Common myeloid progenitor, CD34-positive (primary cell): Measurements from ENCODE around the gene MYOZ2.
"Not testable (repeated sequence)": the region's sequence is repeated elsewhere in the genome, so short reads cannot be mapped to it uniquely, and the experiment has no call there.

Source experiments
- CTCF ChIA-PET: fragments of 350-600 bp; sonication (Branson Sonifier 250); formaldehyde crosslinking; loops from one replicate; lab custom pipeline; 2021; ENCODE audit warnings: antibody characterized with exemption; lab: Charles Lee
- POLR2A ChIA-PET: fragments of 350-600 bp; sonication (Branson Sonifier 250); formaldehyde crosslinking; loops from one replicate; lab custom pipeline; 2021; ENCODE audit warnings: antibody characterized with exemption; lab: Charles Lee
- DNase-seq, 3 donors: peaks; one replicate each; pipeline versions ENCODE4 v3.0.0 to v3.0.0-alpha.2; 2013
- H3K27ac ChIP-seq, 2 experiments: 1 replicate in 1 of 2; 2 replicates in 1 of 2; pipeline ENCODE4 v1.7.0; 2013; ENCODE audit warnings: inconsistent platforms in 2 of 2, low read length in 2 of 2, mild to moderate bottlenecking in 2 of 2, low read depth in 1 of 2, moderate library complexity in 1 of 2; ENCODE audit not compliant: severe bottlenecking in 2 of 2, insufficient read depth in 1 of 2, poor library complexity in 1 of 2
- H3K27me3 ChIP-seq, 5 experiments: replicated peaks in 2 of 5; 1 replicate in 3 of 5; 2 replicates in 2 of 5; pipeline versions ENCODE4 v1.6.1 to v1.7.0; 2013; ENCODE audit warnings: low read length in 4 of 5, mild to moderate bottlenecking in 2 of 5, moderate library complexity in 2 of 5, inconsistent platforms in 1 of 5; ENCODE audit not compliant: insufficient read depth in 5 of 5, control insufficient read depth in 4 of 5
- H3K36me3 ChIP-seq, 4 experiments: 1 replicate in 2 of 4; 2 replicates in 2 of 4; pipeline versions ENCODE4 v1.6.1 to v1.7.0; 2013; ENCODE audit warnings: low read length in 3 of 4, control low read depth in 1 of 4, mild to moderate bottlenecking in 1 of 4; ENCODE audit not compliant: control insufficient read depth in 4 of 4, insufficient read depth in 4 of 4
- H3K4me1 ChIP-seq, 4 experiments: 1 replicate in 3 of 4; 2 replicates in 1 of 4; pipeline versions ENCODE4 v1.6.1 to v1.7.1; 2013; ENCODE audit warnings: low read length in 3 of 4, mild to moderate bottlenecking in 3 of 4, control low read depth in 1 of 4, inconsistent platforms in 1 of 4, moderate library complexity in 1 of 4; ENCODE audit not compliant: control insufficient read depth in 4 of 4, insufficient read depth in 4 of 4; ENCODE audit errors: control extremely low read depth in 1 of 4
- H3K4me3 ChIP-seq, 7 experiments: 1 replicate in 4 of 7; 2 replicates in 3 of 7; pipeline versions ENCODE4 v1.5.1 to v1.7.0; 2013; ENCODE audit warnings: mild to moderate bottlenecking in 7 of 7, low read length in 6 of 7, moderate library complexity in 6 of 7, inconsistent platforms in 2 of 7, low read depth in 2 of 7, control low read depth in 1 of 7; ENCODE audit not compliant: insufficient read depth in 4 of 7, control insufficient read depth in 1 of 7; ENCODE audit errors: extremely low read depth in 1 of 7
- H3K9me3 ChIP-seq, 5 experiments: 1 replicate in 4 of 5; 2 replicates in 1 of 5; pipeline versions ENCODE4 v1.6.1 to v1.7.1; 2013; ENCODE audit warnings: low read length in 4 of 5, mild to moderate bottlenecking in 2 of 5, inconsistent platforms in 1 of 5, low read depth in 1 of 5, moderate library complexity in 1 of 5; ENCODE audit not compliant: control insufficient read depth in 4 of 5, insufficient read depth in 2 of 5; ENCODE audit errors: control extremely low read depth in 1 of 5
- WGBS: methylation state at CpG from one replicate; pipeline ENCODE4 v1.1.5; 2013; ENCODE audit not compliant: insufficient coverage; 5-methylcytosine and 5-hydroxymethylcytosine counted together

MYOZ2 gene

GRCh38 chr4:119151161-119151560, 15.5 kb downstream of the MYOZ2 start:
- Histone ChIP-seq H3K27ac (no peak overlapping the region), H3K27me3 (no peaks in the 10 kb centered on the region), H3K4me1 (no peaks in the 10 kb centered on the region), H3K4me3 (no peak overlapping the region), H3K9me3 (peaks cover 0 to 1% (median 0%) of the 10 kb centered on the region in 5 experiments), H3K36me3 (no peaks in the 10 kb centered on the region)
- ChIA-PET CTCF (no interaction called here), POLR2A (no interaction called here)
- 100% methylated on average over 2 of the region's 2 CpGs for WGBS
- no peak for DNase-seq

GRCh38 chr4:119152741-119153140, 17.1 kb downstream of the MYOZ2 start:
- WGBS, result 100% methylated on average over 1 of the region's 2 CpGs
- CTCF ChIA-PET, result interaction anchor here (1.2 kb wide), 1 partner anchor 37 kb away, joined by 3 read pairs; no protein-coding TSS in a partner anchor
- no peak overlapping the region for H3K27ac ChIP-seq
- H3K36me3 ChIP-seq, result no peaks in the 10 kb centered on the region
- H3K27me3 ChIP-seq, result no peaks in the 10 kb centered on the region
- no peak overlapping the region for H3K4me3 ChIP-seq
- POLR2A ChIA-PET, result no interaction called here
- peaks cover 0 to 1% (median 0%) of the 10 kb centered on the region in 5 experiments for H3K9me3 ChIP-seq
- DNase-seq, result no peak
- no peaks in the 10 kb centered on the region for H3K4me1 ChIP-seq

DNA sequence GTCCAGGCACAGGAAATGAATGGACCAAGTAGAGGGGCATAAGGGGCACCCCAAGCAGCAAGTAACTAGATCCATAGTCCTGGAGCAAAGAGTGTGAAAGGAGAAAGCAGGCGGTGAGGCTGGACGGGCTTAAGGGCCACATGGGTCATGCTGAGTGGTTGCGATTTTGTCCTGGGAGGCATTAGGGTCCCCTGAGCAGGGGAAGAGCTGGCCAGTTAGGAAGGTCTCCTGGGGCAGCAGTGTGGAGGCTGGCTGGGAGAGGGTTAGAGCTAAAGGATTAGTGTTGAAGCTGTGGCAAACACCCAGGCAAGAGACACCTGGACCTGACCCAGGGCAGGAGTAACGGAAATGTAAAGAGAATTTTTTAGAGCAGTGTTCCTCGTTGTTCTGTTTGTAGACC, 26.5 kb downstream of the MYOZ2 start:
- Histone ChIP-seq H3K4me3 (no peak overlapping the region), H3K27ac (no peak overlapping the region), H3K36me3 (no peaks in the 10 kb centered on the region), H3K4me1 (no peaks in the 10 kb centered on the region), H3K27me3 (no peaks in the 10 kb centered on the region), H3K9me3 (no peaks in the 10 kb centered on the region)
- ChIA-PET CTCF (no interaction called here), POLR2A (no interaction called here)
- DNase-seq, result no peak
- WGBS, result 100% methylated on average over 1 of the region's 5 CpGs

DNA sequence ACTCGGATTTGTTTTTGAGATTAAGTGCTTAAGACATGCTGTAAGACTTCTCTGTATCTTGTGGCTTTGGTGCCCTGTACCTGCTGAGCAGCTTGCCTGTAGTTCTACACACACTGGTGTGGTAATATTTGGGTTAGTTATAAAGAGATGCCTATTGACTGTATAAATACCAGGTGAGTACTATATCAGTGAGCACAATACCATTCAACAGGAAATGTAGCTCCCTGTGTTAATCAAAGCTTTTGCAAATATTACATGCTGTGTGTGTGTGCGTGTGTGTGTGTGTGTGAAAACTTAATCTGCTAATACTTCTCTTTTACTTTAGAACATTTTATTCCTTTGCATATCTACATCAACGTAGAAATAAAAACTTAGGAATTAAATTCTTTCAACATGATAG, 30.1 kb downstream of the MYOZ2 start:
- peaks cover 0 to 2% (median 0%) of the 10 kb centered on the region in 5 experiments for H3K9me3 ChIP-seq
- WGBS, result 100% methylated on average over 1 of the region's 3 CpGs
- no peak overlapping the region for H3K4me3 ChIP-seq
- DNase-seq, result no peak
- H3K36me3 ChIP-seq, result no peaks in the 10 kb centered on the region
- ChIA-PET CTCF (interaction anchor here (2.0 kb wide), 1 partner anchor 10 kb away, joined by 8 read pairs; no protein-coding TSS in a partner anchor), POLR2A (no interaction called here)
- H3K27ac ChIP-seq, result no peak overlapping the region
- no peaks in the 10 kb centered on the region for H3K27me3 ChIP-seq
- H3K4me1 ChIP-seq, result no peaks in the 10 kb centered on the region

DNA sequence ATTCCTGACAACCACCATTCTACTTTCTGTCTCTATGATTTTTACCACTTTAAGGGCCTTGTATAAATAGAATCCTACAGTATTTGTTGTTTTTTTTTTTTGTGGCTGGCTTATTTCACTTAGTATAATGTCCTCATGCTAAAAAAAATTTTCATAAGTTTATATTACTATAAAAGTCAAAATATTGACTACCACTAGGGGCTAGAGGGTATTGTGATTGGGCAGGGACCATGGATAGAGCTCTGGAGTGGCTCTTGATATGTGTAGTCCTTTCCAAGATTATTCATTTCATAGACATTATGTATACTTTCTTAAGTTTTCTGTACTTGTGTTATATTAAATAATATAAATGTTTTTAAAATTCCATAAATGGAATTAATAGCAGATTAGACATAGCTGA, 34.6 kb downstream of the MYOZ2 start:
- POLR2A ChIA-PET, result no interaction called here
- H3K4me3 ChIP-seq, result no peak overlapping the region
- CTCF ChIA-PET, result interaction anchor here (1.1 kb wide), 1 partner anchor 9 kb away, joined by 3 read pairs; no protein-coding TSS in a partner anchor
- H3K27ac ChIP-seq, result no peak overlapping the region
- no peaks in the 10 kb centered on the region for H3K36me3 ChIP-seq
- peaks cover 0 to 2% (median 0%) of the 10 kb centered on the region in 5 experiments for H3K9me3 ChIP-seq
- no peak for DNase-seq
- no peaks in the 10 kb centered on the region for H3K27me3 ChIP-seq
- no peaks in the 10 kb centered on the region for H3K4me1 ChIP-seq

GRCh38 chr4:119172223-119172622, 36.6 kb downstream of the MYOZ2 start:
- H3K36me3 ChIP-seq, result no peaks in the 10 kb centered on the region
- H3K27ac ChIP-seq, result no peak overlapping the region
- no peak for DNase-seq
- peaks cover 0 to 2% (median 0%) of the 10 kb centered on the region in 5 experiments for H3K9me3 ChIP-seq
- no peaks in the 10 kb centered on the region for H3K4me1 ChIP-seq
- ChIA-PET POLR2A (no interaction called here), CTCF (interaction anchor here (0.7 kb wide), 1 partner anchor 17 kb away, joined by 3 read pairs; no protein-coding TSS in a partner anchor)
- no peaks in the 10 kb centered on the region for H3K27me3 ChIP-seq
- WGBS, result 100% methylated on average over 6 of the region's 7 CpGs
- no peak overlapping the region for H3K4me3 ChIP-seq

- POLR2A ChIA-PET, H3K9me3 ChIP-seq, H3K4me1 ChIP-seq, CTCF ChIA-PET, H3K4me3 ChIP-seq, H3K36me3 ChIP-seq, DNase-seq, H3K27ac ChIP-seq, H3K27me3 ChIP-seq: not testable (repeated sequence)
- 95% methylated on average over 25 of the region's 30 CpGs for WGBS
Observed at GRCh38 chr4:119173729-119174361, 38.2 kb downstream of the MYOZ2 start.
